Transverse colon (tissue), 4 donors: Measurements from ENCODE around the gene LRRN1. TPM values are rescaled to one million over a fixed set of nuclear protein-coding genes. Genes with fewer than 3 reads are reported as not detected.
"Not testable (repeated sequence)": the region's sequence is repeated elsewhere in the genome, so short reads cannot be mapped to it uniquely, and the experiment has no call there.

Experiments
- DNase-seq: peaks from one replicate; pipeline ENCODE4 v3.0.0-alpha.2; 2019
- H3K27ac ChIP-seq, 4 donors: fragments of 200-600 bp; sonication (generic); 2 replicates each; pipeline ENCODE4 v1.5.1; 2016 to 2018; ENCODE audit warnings: inconsistent platforms in 4 of 4
- H3K27me3 ChIP-seq: fragments of 200-600 bp; sonication (generic); 2 replicates; pipeline ENCODE4 v1.5.1; 2017; ENCODE audit warnings: inconsistent platforms
- H3K36me3 ChIP-seq, 4 donors: fragments of 200-600 bp; sonication (generic); 2 replicates each; pipeline ENCODE4 v1.5.1; 2017 to 2019; ENCODE audit warnings: inconsistent platforms in 4 of 4
- H3K4me1 ChIP-seq, 4 donors: fragments of 200-600 bp; sonication (generic); 2 replicates each; pipeline ENCODE4 v1.5.1; 2017 to 2020; ENCODE audit warnings: inconsistent platforms in 4 of 4
- H3K4me3 ChIP-seq, 4 donors: fragments of 200-600 bp; sonication (generic); 1 replicate in 1 of 4; 2 replicates in 3 of 4; pipeline versions ENCODE4 v1.5.1 to v1.6.1; 2017 to 2019; ENCODE audit warnings: inconsistent platforms in 4 of 4
- H3K9me3 ChIP-seq, 2 donors: fragments of 200-600 bp; sonication (generic); 2 replicates each; pipeline ENCODE4 v1.5.1; 2017 to 2019; ENCODE audit warnings: inconsistent platforms in 2 of 2
- EP300 ChIP-seq: sonication (generic); formaldehyde crosslinking; IDR thresholded peaks from one replicate; pipeline ENCODE4 v1.6.1; 2017; ENCODE audit warnings: antibody characterized with exemption, low read depth
- POLR2A ChIP-seq: fragments of 450-650 bp; IDR thresholded peaks from one replicate; pipeline ENCODE4 v1.6.1; 2016; ENCODE audit warnings: antibody characterized with exemption, mild to moderate bottlenecking, moderate library complexity
- POLR2AphosphoS5 ChIP-seq, 3 donors: sonication (generic); formaldehyde crosslinking; IDR thresholded peaks; one replicate each; pipeline ENCODE4 v1.6.1; 2016; ENCODE audit warnings: antibody characterized with exemption in 3 of 3
- WGBS, 2 donors: methylation state at CpG; one replicate each; pipeline ENCODE4 v1.1.5; 2018; ENCODE audit warnings: low coverage in 1 of 2; 5-methylcytosine and 5-hydroxymethylcytosine counted together
- in situ Hi-C, 4 donors: fragments of 200-750 bp; cut with MboI; loops; one replicate each; pipeline versions ENCODE4 v1.15.0 to v1.15.1; 2017; ENCODE audit warnings: low sequenced_read_pairs in 3 of 4, low pct_ligation_motif_present in 1 of 4, low pct_unique_long_range_greater_than_20kb in 1 of 4
- intact Hi-C: fragments of 100-400 bp; cut with DNase I; formaldehyde crosslinking; loops from one replicate; pipeline ENCODE4 v1.15.1; 2023; ENCODE audit warnings: low total_unique reads
- total RNA-seq, 4 donors: library from RNA; depleted of rRNA; stranded (reverse); fragments of >200 nt; gene quantifications; one replicate each; pipeline ENCODE4 v1.1.0, GENCODE V29; 2016
- TF ChIP-seq, protein P1 (sequence below), 5 experiments: fragments of 200-600 bp in 3 of 5; fragments of 450-650 bp in 2 of 5; sonication (generic) in 3 of 5; IDR thresholded peaks; 1 replicate in 2 of 5; 2 replicates in 3 of 5; pipeline ENCODE4 v1.5.1; 2016 to 2017; ENCODE audit warnings: antibody characterized with exemption in 5 of 5, inconsistent platforms in 3 of 5, mild to moderate bottlenecking in 2 of 5, moderate library complexity in 1 of 5

LRRN1 gene
- total RNA-seq, 4 donors from 2014 or later, result 0.32 to 0.55 TPM; not detected in 2

DNA sequence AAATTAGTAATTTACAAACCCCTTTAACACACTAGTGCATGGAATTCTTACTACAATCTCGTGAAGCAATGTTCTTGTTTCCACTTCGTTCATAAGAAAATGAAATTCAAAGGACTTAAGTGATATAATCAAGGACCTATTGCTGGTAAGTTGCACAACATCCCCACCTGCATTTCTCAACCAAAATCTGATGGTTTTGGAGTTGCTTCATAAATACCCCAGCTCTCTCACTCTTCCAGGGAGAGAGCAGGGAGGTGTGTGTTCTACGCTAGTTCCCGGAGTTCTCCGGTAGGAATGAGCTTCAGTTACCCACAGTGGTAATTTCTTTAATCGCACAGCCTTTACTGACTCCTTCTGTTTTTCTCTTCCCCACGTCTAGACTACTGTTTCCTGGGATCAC lies 81.8 kb downstream of the LRRN1 start:
- WGBS, 2 donors, result 67 to 81% methylated on average over 2 to 7 of the region's 7 CpGs
- no peaks in the 10 kb centered on the region for H3K9me3 ChIP-seq
- in situ Hi-C loops, result no loop called here

DNA sequence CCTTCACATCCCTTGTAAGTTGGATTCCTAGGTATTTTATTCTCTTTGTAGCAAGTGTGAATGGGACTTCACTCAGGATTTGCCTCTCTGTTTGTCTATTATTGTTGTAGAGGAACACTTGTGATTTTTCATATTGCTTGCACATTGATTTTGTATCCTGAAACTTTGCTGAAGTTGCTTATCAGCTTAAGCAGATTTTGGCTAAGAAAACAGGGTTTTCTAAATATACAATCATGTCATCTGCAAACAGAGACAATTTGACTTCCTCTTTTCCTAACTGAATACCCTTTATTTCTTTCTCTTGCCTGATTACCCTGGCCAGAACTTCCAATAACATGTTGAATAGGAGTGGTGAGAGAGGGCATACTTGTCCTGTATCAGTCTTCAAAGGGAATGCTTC lies 88.1 kb downstream of the LRRN1 start:
- intact Hi-C loops, H3K4me1 ChIP-seq, DNase-seq, H3K27me3 ChIP-seq, H3K27ac ChIP-seq, in situ Hi-C loops, H3K4me3 ChIP-seq, H3K36me3 ChIP-seq: not testable (repeated sequence)
- peaks cover 0 to 12% of the 10 kb centered on the region in 2 donors for H3K9me3 ChIP-seq

More for the DNA sequence above, 81.8 kb downstream of the LRRN1 start:
- TF ChIP-seq POLR2AphosphoS5 (IDR thresholded peaks at IDR 0.05) (no peak), EP300 (no peak), POLR2A (no peak)
- TF ChIP-seq, protein P1, sequence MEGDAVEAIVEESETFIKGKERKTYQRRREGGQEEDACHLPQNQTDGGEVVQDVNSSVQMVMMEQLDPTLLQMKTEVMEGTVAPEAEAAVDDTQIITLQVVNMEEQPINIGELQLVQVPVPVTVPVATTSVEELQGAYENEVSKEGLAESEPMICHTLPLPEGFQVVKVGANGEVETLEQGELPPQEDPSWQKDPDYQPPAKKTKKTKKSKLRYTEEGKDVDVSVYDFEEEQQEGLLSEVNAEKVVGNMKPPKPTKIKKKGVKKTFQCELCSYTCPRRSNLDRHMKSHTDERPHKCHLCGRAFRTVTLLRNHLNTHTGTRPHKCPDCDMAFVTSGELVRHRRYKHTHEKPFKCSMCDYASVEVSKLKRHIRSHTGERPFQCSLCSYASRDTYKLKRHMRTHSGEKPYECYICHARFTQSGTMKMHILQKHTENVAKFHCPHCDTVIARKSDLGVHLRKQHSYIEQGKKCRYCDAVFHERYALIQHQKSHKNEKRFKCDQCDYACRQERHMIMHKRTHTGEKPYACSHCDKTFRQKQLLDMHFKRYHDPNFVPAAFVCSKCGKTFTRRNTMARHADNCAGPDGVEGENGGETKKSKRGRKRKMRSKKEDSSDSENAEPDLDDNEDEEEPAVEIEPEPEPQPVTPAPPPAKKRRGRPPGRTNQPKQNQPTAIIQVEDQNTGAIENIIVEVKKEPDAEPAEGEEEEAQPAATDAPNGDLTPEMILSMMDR (IDR thresholded peaks at IDR 0.05), result no peak
- Histone ChIP-seq H3K27me3 (no peaks in the 10 kb centered on the region), H3K4me1 (no peaks in the 10 kb centered on the region), H3K36me3 (no peaks in the 10 kb centered on the region), H3K27ac (no peak overlapping the region), H3K4me3 (no peak overlapping the region)
- intact Hi-C loops, result no loop called here
- no peak for DNase-seq

DNA sequence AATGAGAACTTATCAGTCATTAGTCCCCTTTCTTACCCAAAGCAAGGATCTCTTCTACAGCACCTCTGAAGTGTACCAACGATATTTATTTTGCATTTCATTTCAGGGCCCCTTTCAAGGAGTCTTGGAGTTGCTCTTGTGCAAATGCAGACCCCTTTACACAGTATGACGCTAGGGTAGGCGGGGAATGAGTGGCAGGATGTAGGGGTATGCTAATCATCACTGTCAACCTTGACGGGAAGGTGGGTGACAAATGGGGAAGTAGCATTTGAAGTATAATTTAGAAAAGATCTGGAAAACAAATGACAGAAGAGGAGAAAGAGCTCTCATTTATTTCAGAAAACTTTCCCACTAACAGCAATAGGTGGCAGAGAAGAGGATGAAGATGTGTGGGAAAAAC lies 94.4 kb downstream of the LRRN1 start:
- WGBS, 2 donors, result 35 to 47% methylated on average over 2 to 4 of the region's 4 CpGs
- TF ChIP-seq POLR2AphosphoS5 (IDR thresholded peaks at IDR 0.05), result no peak
- TF ChIP-seq POLR2A, result no peak
- TF ChIP-seq EP300, result no peak
- TF ChIP-seq, protein P1 (IDR thresholded peaks at IDR 0.05), result no peak
- H3K9me3 ChIP-seq, result peaks cover 0 to 12% of the 10 kb centered on the region in 2 donors

More for the DNA sequence above, 94.4 kb downstream of the LRRN1 start:
- no peak overlapping the region for H3K4me3 ChIP-seq
- no peak for DNase-seq
- H3K27ac ChIP-seq, result no peak overlapping the region
- no peaks in the 10 kb centered on the region for H3K4me1 ChIP-seq
- in situ Hi-C loops, result no loop called here
- H3K27me3 ChIP-seq, result no peaks in the 10 kb centered on the region
- H3K36me3 ChIP-seq, result no peaks in the 10 kb centered on the region
- intact Hi-C loops, result no loop called here
